ENCODE data around the gene RPH3AL.
"Not testable (repeated sequence)": the region's sequence is repeated elsewhere in the genome, so short reads cannot be mapped to it uniquely, and the experiment has no call there.

Gene RPH3AL

DNA sequence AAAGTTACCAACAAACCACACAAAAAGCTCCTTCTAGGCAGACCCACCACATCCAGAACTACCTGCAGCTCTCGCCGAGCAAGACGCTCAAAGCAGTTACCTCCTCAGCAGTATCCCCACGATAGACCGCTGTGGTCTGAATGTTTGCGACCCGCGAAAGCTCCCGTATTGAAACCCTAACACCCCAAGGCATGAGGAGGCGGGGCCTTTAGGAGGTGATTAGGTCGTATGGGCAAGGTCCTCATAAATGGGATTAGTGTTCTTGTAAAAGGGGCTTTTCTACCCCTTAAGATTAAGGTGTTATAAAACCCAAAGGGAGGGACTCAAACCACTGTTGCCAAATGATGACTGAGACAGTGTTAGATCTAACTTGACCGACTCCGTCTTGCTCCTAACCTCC lies 19.0 kb upstream of the RPH3AL start:
- no peak overlapping the region for H3K4me3 ChIP-seq (ENCODE audit: low read depth, low read length)
- TF ChIP-seq, protein P1, sequence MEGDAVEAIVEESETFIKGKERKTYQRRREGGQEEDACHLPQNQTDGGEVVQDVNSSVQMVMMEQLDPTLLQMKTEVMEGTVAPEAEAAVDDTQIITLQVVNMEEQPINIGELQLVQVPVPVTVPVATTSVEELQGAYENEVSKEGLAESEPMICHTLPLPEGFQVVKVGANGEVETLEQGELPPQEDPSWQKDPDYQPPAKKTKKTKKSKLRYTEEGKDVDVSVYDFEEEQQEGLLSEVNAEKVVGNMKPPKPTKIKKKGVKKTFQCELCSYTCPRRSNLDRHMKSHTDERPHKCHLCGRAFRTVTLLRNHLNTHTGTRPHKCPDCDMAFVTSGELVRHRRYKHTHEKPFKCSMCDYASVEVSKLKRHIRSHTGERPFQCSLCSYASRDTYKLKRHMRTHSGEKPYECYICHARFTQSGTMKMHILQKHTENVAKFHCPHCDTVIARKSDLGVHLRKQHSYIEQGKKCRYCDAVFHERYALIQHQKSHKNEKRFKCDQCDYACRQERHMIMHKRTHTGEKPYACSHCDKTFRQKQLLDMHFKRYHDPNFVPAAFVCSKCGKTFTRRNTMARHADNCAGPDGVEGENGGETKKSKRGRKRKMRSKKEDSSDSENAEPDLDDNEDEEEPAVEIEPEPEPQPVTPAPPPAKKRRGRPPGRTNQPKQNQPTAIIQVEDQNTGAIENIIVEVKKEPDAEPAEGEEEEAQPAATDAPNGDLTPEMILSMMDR (IDR thresholded peaks at IDR 0.05; ENCODE audit: control insufficient read depth, extremely low read depth, insufficient read depth) = no peak
- no peak for DNase-seq (ENCODE audit: low read depth)

DNA sequence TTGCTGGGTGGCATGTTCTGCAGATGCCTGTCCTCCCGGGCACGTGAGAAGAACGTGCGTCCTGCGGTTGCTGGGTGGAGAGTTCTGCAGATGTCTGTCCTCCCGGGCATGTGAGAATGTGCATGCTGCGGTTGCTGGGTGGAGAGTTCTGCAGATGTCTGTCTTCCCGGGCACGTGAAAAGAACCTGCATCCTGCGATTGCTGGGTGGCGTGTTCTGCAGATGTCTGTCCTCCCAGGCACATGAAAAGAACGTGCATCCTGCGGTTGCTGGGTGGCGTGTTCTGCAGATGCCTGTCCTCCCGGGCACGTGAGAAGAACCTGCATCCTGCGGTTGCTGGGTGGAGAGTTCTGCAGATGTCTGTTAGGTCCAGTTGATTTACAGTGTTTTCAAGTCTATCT lies 15.0 kb upstream of the RPH3AL start:
- not testable (repeated sequence) for H3K4me3 ChIP-seq (ENCODE audit: low read depth, low read length); DNase-seq (ENCODE audit: low read depth)

DNA sequence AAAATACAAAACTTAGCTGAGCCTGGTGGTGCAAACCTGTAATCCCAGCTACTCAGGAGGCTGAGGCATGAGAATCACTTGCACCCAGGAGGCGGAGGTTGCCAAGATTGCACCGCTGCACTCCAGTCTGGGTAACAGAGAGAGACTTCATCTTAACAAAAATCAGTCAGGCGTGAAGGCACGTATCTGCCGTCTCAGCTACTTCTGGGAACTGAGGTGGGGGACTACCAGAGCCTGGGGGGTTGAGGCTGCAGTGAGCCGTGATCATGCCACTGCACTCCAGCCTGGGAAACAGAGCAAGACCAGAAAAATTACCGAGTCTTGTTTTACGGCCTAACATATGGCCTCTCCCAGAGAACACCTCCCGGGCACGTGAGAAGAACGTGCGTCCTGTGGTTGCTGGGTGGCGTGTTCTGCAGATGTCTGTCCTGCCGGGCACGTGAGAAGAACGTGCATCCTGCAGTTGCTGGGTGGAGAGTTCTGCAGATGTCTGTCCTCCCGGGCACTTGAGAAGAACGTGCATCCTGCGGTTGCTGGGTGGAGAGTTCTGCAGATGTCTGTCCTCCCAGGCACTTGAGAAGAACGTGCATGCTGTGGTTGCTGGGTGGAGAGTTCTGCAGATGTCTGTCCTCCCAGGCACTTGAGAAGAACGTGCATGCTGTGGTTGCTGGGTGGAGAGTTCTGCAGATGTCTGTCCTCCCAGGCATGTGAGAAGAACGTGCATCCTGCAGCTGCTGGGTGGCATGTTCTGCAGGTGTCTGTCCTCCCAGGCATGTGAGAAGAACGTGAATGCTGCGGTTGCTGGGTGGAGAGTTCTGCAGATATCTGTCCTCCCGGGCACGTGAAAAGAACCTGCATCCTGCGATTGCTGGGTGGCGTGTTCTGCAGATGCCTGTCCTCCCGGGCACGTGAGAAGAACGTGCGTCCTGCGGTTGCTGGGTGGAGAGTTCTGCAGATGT lies 14.3 kb upstream of the RPH3AL start:
- not testable (repeated sequence) for H3K4me3 ChIP-seq (ENCODE audit: low read depth, low read length); DNase-seq (ENCODE audit: low read depth)

DNA sequence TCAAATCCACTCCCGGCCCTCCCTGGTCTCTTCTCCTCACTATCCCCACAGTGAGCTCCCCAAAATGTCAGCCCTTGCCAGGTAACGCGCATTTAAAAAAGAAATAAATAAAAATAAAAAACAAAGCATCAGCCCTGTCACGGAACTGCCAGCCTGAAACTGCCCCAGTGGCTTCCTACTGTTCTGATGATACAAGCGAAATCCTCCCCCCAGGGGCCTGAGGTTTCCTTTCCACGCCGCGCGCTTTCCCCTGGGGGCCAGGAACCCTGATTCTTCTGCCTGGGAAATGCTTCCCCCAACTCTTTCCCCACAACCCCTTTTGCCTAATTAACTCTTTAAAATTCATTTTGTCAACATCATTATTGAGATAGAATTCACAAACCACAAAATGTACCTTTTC lies 12.2 kb upstream of the RPH3AL start:
- TF ChIP-seq, protein P1 (IDR thresholded peaks at IDR 0.05; ENCODE audit: control insufficient read depth, extremely low read depth, insufficient read depth) = no peak
- H3K4me3 ChIP-seq (ENCODE audit: low read depth, low read length) = no peak overlapping the region
- no peak for DNase-seq (ENCODE audit: low read depth)

DNA sequence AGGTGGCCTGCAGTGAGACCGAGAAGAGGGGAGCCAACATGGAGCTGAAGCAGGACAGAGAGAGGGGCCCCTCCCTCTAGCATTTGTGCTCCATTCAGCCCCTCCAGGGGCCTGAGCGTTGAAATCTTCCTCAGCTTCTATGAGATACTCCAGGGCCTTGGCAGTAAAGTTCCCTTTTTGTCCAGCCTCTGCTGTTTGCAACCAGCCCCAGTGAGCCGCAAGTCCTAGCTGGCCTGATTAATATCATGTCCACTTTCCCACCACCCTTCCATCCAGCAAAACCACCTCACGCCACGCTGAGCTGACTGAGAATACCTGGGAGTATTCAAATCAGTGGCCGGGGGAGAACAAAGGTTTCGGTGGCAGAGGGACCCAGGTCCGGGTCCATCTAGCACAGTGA lies 11.7 kb upstream of the RPH3AL start:
- TF ChIP-seq, protein P1 (IDR thresholded peaks at IDR 0.05; ENCODE audit: control insufficient read depth, extremely low read depth, insufficient read depth) = no peak
- H3K4me3 ChIP-seq (ENCODE audit: low read depth, low read length) = no peak overlapping the region
- no peak for DNase-seq (ENCODE audit: low read depth)

DNA sequence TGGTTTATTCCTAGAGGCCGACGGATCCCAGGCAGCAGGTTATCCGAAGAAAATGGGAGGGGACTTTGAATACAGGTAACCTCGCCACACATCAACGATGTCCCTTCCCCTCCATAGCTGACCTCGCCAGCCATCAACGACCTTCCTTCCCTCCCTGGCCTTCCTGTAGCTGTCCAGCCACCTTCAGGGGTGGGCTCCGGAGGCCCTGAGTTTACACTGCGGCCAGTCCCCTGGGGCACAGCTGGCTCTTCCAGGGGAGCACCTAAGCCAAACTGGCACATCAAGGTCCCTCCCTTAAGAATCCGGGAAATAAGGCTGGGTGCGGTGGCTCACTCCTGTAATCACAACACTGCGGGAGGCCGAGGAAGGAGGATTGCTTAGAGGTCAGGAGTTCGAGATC lies 10.1 kb upstream of the RPH3AL start:
- DNase-seq (ENCODE audit: low read depth) = no peak
- H3K4me3 ChIP-seq (ENCODE audit: low read depth, low read length) = no peak overlapping the region
- TF ChIP-seq, protein P1 (IDR thresholded peaks at IDR 0.05; ENCODE audit: control insufficient read depth, extremely low read depth, insufficient read depth) = no peak

DNA sequence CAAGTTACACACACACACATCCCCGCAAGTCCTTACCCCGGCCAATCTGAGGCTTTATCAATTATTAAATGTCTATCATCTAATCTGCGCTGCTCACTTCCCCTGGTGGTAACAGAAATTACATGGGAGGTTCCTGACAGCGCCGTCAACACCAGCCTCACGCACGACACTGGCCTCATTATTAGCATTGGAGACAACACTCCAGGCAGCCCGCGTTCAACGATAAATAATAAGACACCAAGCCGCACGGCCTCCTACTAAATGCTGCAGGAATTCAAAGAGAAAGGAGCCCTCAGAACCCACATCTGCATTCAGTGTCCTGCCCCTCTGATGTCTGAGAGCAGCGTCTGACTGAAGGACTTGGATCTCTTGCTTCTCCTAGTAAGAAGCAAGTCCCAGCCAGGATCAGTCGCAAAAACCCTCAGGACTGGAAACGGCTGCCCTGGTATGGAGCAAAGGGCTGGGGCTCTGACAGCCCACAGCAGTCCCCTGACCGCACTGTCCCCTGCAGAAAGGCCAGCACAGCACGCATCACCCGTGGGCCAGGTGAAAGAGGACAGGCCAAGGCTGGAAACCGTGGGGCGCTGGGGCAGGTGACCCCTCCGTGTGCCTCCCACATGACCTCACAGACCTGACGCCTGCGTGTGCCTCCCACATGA lies 7.6 kb upstream of the RPH3AL start:
- no peak for DNase-seq (ENCODE audit: low read depth)
- TF ChIP-seq, protein P1 (IDR thresholded peaks at IDR 0.05; ENCODE audit: control insufficient read depth, extremely low read depth, insufficient read depth) = no peak
- no peak overlapping the region for H3K4me3 ChIP-seq (ENCODE audit: low read depth, low read length)
